Activated naive CD4-positive, alpha-beta T cell treated with anti-CD3 and anti-CD28 coated beads, Interleukin-2, amount 50 U/mL, for 24 hours (primary cell): ENCODE data around the gene HOXA1.

ENCODE experiments used
- H3K27ac Mint-ChIP-seq: one replicate; pipeline ENCODE4 v1.8.0; 2021; ENCODE audit warnings: mild to moderate bottlenecking, mixed read lengths
- H3K27me3 Mint-ChIP-seq: one replicate; pipeline ENCODE4 v1.8.0; 2021; ENCODE audit warnings: mixed read lengths
- H3K36me3 Mint-ChIP-seq: one replicate; pipeline ENCODE4 v1.8.0; 2021; ENCODE audit warnings: mixed read lengths
- H3K4me1 Mint-ChIP-seq: one replicate; pipeline ENCODE4 v1.8.0; 2021; ENCODE audit warnings: mixed read lengths
- H3K4me3 Mint-ChIP-seq: one replicate; pipeline ENCODE4 v1.8.0; 2021; ENCODE audit warnings: mild to moderate bottlenecking, mixed read lengths
- H3K9me3 Mint-ChIP-seq: one replicate; pipeline ENCODE4 v1.8.0; 2021; ENCODE audit warnings: mixed read lengths

Gene HOXA1

DNA sequence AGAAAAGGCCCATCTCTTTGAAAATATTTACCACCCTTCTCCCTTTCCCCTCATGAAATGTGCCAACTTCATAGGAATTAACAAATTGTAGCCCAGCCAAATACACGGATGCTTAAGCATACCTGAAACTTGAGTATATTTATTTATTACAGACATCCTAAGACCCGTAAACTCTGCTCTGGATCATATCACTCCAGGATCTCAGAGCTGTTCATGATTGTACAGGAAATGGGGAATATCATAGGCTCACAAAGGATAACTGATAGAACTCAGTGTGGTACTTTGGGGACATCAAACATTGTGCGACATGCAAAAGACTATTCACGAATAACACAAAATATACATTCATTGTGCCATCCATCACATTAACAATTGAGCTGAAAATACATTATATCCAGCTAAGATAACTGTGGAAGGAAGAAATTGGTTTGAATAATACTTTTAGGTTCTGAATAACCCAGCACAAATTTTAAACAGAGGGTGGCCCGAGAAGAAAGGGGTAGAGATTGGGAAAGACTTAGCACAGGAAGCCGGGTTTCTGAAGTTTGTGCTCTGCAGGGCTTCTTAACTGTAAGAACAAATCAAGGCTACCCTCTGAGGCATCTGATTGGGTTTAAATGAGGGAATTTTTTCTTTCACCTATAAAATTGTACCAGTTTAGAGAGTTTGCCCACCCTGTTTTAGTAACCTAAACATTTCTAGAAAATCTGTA is 2.5 kb downstream of the HOXA1 start:
- Mint-ChIP-seq H3K27ac (no peak overlapping the region), H3K27me3 (peaks cover 64% of the 10 kb centered on the region), H3K4me3 (no peak overlapping the region), H3K9me3 (peaks cover 9% of the 10 kb centered on the region), H3K36me3 (peaks cover 3% of the 10 kb centered on the region), H3K4me1 (peaks cover 16% of the 10 kb centered on the region)

DNA sequence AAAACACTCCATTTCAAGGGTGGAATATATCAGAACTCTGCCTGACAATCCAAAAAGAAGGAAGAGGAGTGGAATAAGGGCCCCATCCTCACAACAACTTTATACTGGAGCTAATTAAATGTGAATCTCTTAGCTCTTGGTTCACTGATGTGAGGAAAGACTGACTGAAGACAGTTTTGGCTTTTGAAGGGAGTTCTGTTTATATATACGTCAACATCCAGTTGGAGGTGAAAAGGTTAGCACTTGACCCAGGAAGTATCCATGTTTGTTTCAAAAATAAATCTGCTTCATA is 3.0 kb downstream of the HOXA1 start:
- Mint-ChIP-seq H3K27ac (no peak overlapping the region), H3K27me3 (peaks cover 64% of the 10 kb centered on the region), H3K4me3 (no peak overlapping the region), H3K9me3 (peaks cover 9% of the 10 kb centered on the region), H3K36me3 (peaks cover 3% of the 10 kb centered on the region), H3K4me1 (peaks cover 17% of the 10 kb centered on the region)

DNA sequence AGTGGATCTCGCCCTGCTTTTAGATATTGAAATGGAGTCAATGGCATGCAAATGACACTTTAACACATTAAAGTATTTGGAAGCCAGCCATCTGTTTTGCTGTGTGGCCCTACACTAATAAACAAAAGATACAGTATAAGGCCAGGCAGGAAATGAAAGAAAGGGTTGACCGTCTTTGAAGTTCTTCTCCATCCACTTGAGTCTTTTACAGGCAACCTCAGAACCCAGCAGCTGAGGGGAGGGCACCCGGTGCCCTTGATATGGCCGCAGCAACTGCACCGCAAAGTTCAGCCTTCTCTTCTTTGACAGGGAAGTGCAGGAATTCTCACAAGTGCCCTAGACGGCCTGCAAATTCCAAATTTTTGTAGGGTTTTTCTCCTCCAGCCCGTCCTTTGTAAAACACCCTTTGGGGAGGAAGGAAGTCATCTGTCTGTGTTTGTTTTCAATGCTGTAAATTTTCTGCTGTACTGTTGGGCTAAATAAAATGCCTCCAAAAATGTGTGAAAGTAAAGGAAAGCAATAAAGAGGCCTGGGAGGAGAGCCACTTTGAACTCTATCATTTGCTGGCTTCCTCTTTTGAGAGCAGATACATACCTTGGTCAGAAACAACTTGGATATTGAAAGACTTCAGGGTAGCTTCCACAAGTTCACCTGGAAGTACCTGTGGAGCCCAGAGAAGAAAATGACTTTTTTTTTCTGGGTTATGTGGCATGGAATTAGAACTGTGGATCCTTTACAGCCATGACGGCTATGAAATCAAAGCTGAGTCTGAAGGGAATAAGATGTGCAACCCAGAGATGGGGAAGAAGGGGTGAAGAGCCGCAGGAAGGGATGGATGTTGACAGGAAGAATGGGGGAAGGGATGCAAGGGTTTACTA is 3.6 kb downstream of the HOXA1 start:
- H3K9me3 Mint-ChIP-seq = peaks cover 9% of the 10 kb centered on the region
- H3K27ac Mint-ChIP-seq = no peak overlapping the region
- no peak overlapping the region for H3K4me3 Mint-ChIP-seq
- peaks cover 5% of the 10 kb centered on the region for H3K36me3 Mint-ChIP-seq
- peaks cover 67% of the 10 kb centered on the region for H3K27me3 Mint-ChIP-seq
- H3K4me1 Mint-ChIP-seq = peaks cover 11% of the 10 kb centered on the region

DNA sequence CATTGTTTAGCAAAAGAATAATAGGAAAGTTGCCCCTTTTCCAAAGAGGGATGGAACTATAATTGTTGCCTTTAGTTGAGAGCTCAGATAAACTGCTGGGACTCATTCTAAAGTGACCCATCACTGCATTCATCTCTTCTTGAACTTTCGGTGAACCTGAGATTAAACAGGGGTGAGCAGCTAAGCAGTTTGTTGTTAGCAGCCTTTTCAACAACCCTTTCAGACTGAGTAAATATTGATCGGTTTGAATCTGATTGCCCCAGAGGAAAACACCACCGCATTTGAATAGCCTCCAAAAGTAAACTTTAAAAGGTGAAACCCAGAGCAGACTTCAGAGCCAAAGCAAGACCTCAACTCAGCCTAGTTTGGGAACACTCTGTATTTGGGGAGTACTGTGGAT is 4.7 kb downstream of the HOXA1 start:
- peaks cover 68% of the 10 kb centered on the region for H3K27me3 Mint-ChIP-seq
- H3K9me3 Mint-ChIP-seq = peaks cover 9% of the 10 kb centered on the region
- H3K4me3 Mint-ChIP-seq = no peak overlapping the region
- H3K27ac Mint-ChIP-seq = no peak overlapping the region
- H3K36me3 Mint-ChIP-seq = peaks cover 5% of the 10 kb centered on the region
- H3K4me1 Mint-ChIP-seq = peaks cover 9% of the 10 kb centered on the region

DNA sequence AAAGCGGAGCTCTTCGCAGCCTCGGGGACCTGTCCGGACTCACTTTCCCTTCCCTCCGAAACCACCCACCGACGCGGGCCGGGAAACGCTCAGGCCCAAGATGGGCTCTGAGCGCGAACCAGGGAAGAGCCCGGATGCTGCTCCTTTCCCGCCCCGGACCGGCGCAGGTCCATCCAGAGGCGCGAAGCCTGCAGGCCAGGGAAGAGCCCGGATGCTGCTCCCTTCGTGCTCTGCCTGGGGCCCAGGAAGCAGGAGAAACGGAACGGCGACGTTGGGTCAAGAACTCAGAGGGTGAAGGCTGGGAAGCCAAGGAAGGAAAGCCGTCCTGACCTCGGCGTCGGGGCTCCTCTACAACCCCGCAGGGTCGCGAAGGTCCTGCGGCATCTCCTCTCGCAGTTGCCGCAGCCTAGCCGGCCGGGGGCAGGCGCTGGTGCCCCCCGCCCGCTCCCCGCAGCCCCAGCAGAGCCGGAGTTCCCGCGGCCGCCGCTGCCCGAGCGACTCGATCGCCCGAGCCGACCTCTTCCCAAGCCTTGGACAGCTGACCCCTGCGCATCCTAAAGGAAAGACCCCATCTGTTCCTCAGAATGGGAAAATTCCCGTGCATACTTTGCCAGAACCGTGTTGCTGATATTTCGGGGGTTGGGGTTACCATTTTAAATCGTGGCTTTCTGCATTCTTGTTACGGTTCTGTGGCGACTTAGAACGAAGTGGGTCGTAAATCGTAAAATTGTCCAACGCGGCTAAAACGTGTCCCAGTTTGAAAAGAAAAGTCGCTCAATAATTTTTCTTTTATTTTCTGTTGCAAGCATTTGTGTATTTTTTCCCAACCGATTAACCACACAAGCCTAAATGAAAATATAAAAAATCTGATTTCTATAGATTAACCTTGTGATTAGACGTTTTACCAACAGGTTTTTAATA is 7.5 kb downstream of the HOXA1 start:
- no peak overlapping the region for H3K27ac Mint-ChIP-seq
- H3K27me3 Mint-ChIP-seq = peaks cover 54% of the 10 kb centered on the region
- H3K4me3 Mint-ChIP-seq = no peak overlapping the region
- peaks cover 9% of the 10 kb centered on the region for H3K4me1 Mint-ChIP-seq
- peaks cover 5% of the 10 kb centered on the region for H3K36me3 Mint-ChIP-seq
- peaks cover 9% of the 10 kb centered on the region for H3K9me3 Mint-ChIP-seq

DNA sequence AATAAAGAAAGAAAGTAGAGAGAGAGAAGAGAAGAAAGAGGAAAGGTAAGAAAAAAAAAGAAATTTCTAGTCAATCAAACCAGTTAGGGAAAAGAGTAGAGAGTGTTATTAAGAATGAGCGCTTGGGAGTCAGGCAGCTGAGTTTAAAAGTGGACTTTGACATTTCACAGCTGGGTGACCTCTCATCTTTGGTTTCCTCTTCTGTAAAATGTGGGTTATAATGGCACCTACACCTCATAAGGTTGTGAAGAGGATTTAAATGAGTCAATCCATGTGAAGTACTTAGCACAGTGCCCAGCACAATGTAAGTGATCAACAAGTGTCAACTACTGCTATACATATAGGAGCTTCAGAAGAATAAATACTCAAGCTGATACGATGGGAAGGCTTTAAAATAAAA is 12.2 kb downstream of the HOXA1 start:
- Mint-ChIP-seq H3K27me3 (peaks cover 16% of the 10 kb centered on the region), H3K36me3 (peaks cover 2% of the 10 kb centered on the region), H3K27ac (no peak overlapping the region), H3K9me3 (no peaks in the 10 kb centered on the region), H3K4me3 (no peak overlapping the region), H3K4me1 (peaks cover 3% of the 10 kb centered on the region)

DNA sequence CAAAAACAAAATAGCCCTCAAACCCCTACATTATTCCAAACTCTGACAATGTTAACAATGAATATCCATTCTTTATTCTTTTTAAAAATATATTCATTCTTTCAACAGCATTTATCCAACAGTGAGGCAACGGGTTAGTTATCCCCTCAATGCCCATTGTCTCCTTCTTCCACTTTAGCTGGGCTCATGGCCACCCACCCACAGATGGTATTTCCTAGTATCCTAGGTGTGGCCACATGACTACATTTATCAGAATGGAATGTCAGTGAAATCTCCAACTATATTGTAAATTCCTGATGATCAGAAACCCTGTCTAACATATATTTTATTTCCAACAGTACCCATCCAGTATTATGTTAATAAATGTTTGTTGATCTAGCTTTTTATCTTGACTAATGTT is 13.6 kb downstream of the HOXA1 start:
- H3K36me3 Mint-ChIP-seq = no peaks in the 10 kb centered on the region
- H3K4me1 Mint-ChIP-seq = no peaks in the 10 kb centered on the region
- H3K9me3 Mint-ChIP-seq = no peaks in the 10 kb centered on the region
- H3K4me3 Mint-ChIP-seq = no peak overlapping the region
- peaks cover 7% of the 10 kb centered on the region for H3K27me3 Mint-ChIP-seq
- no peak overlapping the region for H3K27ac Mint-ChIP-seq

DNA sequence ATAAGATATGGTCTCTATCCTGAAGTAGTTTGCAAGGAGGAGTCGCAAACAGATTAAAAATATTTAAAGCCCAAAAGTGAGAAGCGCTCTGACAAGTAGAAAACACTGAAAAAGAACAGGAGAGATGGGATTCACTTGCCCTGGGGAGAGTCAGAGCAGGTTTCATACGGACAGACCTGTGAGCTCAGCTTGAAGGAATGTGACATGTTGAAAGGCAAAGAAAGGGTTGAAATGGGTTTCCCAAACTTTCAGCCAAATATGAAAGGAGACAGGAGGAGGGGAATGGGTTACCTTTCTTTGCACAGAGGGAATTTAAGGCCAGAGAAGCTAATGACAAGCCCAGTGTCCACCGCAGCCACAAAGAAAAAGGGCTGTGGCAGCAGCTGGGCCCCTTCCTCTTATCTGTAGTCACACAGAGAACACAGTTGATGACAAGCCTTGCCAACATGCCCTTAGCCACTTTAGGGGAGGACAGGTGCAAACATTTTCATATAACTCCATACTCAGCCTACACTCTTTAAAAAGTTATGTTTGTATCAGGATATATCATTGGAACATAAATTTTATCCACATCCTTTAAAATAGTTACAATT is 14.9 kb downstream of the HOXA1 start:
- Mint-ChIP-seq H3K4me3 (no peak overlapping the region), H3K9me3 (no peaks in the 10 kb centered on the region), H3K27me3 (peaks cover 3% of the 10 kb centered on the region), H3K27ac (no peak overlapping the region), H3K36me3 (no peaks in the 10 kb centered on the region), H3K4me1 (no peaks in the 10 kb centered on the region)

DNA sequence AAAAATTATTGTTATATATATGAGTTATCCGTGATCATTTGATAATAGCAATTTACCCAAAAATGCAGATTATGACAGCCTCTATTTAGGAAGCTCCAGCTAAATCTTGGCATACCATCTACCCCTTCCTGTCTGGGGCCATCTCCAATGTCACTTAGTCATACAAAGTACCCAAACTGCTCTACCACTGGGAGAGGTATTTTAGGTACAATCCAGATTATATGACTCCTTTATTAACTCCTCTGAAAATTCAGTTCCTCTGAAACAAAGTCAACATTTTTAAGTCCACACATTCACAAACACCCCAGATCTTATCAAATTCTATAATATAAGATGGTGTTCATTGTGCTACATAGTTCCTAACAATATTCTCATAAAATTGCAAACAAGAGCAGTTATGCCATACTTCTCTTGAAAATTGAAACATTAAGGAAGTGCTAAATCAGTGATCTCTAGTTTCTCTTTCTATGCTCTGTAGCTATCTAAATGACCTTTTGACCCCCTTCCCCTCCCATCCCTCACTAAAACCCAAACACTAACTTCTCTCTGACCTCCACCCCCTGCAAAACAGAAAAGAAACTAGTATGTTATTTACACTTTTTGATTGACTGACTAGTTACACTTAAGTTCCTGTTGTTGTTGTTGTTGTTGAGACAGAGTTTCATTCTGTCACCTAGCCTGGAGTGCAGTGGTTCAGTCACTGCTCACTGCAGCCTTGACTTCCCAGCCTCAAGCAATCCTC is 16.4 kb downstream of the HOXA1 start:
- H3K36me3 Mint-ChIP-seq = no peaks in the 10 kb centered on the region
- peaks cover 5% of the 10 kb centered on the region for H3K27me3 Mint-ChIP-seq
- no peak overlapping the region for H3K4me3 Mint-ChIP-seq
- H3K4me1 Mint-ChIP-seq = no peaks in the 10 kb centered on the region
- no peak overlapping the region for H3K27ac Mint-ChIP-seq
- H3K9me3 Mint-ChIP-seq = no peaks in the 10 kb centered on the region

DNA sequence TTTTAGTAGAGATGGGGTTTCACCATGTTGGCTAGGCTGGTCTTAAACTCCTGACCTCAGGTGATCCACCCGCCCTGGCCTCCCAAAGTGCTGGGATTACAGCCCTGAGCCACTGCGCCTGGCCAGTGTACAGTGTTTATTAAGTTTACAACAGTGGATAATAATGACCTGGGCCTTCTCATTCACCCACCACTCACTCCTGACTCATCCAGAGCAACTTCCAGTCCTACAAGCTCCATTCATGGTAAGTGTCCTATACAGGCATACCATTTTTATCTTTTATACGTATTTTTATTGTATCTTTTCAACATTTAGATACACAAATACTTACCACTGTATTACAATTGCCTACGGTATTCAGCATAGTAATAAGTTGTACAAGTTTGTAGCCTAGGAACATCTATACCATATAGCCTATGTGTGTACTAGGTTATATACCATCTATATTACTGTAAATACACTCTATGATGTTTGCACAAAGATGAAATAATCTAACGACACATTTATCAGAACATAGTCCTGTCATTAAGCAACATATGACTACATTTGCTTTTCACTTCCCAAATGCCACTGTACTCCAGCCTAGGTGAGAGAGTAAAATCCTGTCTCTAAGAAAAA is 17.1 kb downstream of the HOXA1 start:
- Mint-ChIP-seq H3K27me3 (peaks cover 8% of the 10 kb centered on the region), H3K4me1 (no peaks in the 10 kb centered on the region), H3K4me3 (no peak overlapping the region), H3K27ac (no peak overlapping the region), H3K36me3 (no peaks in the 10 kb centered on the region), H3K9me3 (no peaks in the 10 kb centered on the region)

DNA sequence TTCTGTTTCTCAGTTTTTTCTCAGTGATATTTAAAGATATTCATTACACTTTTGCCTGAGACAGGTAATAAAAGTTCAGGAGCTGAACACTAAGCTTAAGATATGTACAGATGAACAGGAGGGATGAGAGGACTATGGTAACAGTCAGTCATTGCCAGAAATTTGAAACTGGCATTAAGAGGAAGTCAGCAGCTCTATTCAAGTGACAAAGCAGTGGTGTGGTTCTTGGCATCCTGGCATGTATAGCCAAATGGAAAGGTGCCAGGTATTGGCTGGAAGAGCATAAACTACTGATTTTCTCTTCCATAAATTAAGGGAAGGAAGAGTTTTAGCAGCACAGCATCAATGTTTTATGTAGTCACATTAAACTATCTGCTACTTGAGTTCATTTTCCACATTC is 22.7 kb downstream of the HOXA1 start:
- Mint-ChIP-seq H3K9me3 (no peaks in the 10 kb centered on the region), H3K36me3 (no peaks in the 10 kb centered on the region), H3K4me3 (no peak overlapping the region), H3K4me1 (no peaks in the 10 kb centered on the region), H3K27ac (no peak overlapping the region), H3K27me3 (peaks cover 10% of the 10 kb centered on the region)

DNA sequence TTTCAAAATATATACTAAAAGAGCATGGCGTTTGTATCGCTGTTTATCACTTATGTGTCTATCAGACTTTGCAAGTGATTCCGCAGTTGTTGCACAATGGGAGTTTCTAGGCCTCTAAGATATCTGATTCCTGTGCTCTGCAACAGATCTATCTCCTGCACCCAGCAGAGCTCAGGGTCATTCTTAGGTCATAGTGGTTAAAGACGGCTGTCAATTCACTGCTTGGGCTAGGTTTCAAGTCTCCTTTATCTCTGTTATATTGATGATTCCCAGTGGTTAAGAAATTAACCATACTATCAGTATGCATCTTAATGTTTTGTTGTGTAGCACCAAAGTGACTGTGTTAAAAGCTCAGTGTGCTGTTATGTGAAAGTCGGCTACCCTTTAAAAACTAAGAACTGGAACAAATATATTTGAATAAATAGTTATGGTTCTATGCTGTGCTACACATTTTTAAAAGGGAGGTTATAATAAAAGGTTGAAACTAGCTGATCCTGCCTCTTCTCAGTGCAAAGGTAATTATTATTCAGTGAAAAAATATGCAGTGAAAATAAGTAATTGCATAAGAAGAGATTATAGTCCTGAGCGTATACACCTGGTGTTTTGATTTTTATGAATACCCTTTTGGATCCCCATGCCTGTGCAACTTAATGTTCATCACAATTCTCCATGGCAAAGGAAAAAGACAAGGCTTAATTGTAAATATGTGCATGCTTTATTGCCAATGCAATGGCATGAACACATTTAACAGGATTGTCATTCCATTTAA is 24.0 kb downstream of the HOXA1 start:
- no peak overlapping the region for H3K4me3 Mint-ChIP-seq
- no peak overlapping the region for H3K27ac Mint-ChIP-seq
- H3K36me3 Mint-ChIP-seq = no peaks in the 10 kb centered on the region

DNA sequence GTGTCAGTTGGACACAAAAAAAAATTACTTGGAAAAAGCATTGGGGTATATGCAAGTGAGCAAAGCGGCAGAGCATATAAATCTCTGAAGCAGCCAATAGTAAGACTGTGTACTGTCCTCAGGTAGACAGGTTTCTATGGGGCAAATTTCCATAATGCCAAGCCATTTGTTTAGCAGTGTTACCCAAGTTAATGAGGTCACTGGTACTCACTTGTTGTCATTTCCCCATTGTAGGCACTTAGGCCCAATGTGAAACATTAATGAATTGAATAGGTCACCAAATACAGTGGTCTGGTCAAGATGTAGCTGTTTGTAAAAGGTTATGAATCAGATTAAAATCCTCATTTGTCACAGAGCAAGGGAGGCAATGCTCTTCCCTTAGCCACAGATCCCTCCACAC is 27.5 kb downstream of the HOXA1 start:
- peaks cover 8% of the 10 kb centered on the region for H3K4me1 Mint-ChIP-seq
- H3K4me3 Mint-ChIP-seq = no peak overlapping the region
- peaks cover 6% of the 10 kb centered on the region for H3K27me3 Mint-ChIP-seq
- H3K27ac Mint-ChIP-seq = no peak overlapping the region
- no peaks in the 10 kb centered on the region for H3K9me3 Mint-ChIP-seq
- no peaks in the 10 kb centered on the region for H3K36me3 Mint-ChIP-seq

More for the DNA sequence above, 24.0 kb downstream of the HOXA1 start:
- Mint-ChIP-seq H3K4me1 (peaks cover 6% of the 10 kb centered on the region), H3K27me3 (peaks cover 13% of the 10 kb centered on the region), H3K9me3 (no peaks in the 10 kb centered on the region)

DNA sequence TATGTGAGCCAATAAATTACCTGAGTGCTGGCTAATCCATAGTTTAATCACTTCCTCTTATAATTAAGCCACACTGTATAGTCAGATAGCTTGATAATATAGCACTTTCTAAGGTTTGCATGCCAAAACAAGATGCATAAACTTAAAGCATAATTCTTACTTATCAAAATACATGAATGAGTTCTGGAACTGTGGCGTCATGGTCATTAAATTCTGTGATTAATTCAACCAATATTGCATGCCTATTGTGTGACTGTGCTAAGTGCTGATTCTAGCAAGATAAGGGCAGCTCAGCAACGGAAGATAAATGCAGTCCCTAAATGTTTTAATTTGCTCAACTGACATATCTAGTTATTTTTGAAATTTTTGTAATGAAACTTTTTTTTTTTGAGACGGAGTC is 29.7 kb downstream of the HOXA1 start:
- no peaks in the 10 kb centered on the region for H3K36me3 Mint-ChIP-seq

More for the DNA sequence above, 29.7 kb downstream of the HOXA1 start:
- Mint-ChIP-seq H3K27me3 (peaks cover 4% of the 10 kb centered on the region), H3K4me3 (no peak overlapping the region), H3K4me1 (peaks cover 8% of the 10 kb centered on the region), H3K27ac (no peak overlapping the region), H3K9me3 (no peaks in the 10 kb centered on the region)
